CD14-positive monocyte (primary cell): ENCODE results near the gene HUNK. TPM values are rescaled to one million over a fixed set of nuclear protein-coding genes. Genes with fewer than 3 reads are reported as not detected.

Experiments
- DNase-seq, 3 donors: peaks; one replicate each; pipeline ENCODE4 v3.0.0-alpha.2; 2011 to 2022
- H2AFZ ChIP-seq: 2 replicates; pipeline ENCODE4 v1.6.0; 2012; ENCODE audit warnings: mild to moderate bottlenecking, low read depth, low read length, inconsistent platforms; ENCODE audit not compliant: insufficient read depth, poor library complexity, severe bottlenecking
- H3K27ac ChIP-seq, 2 donors: 1 replicate in 1 of 2; 2 replicates in 1 of 2; pipeline ENCODE4 v1.5.1; 2012 to 2013; ENCODE audit warnings: low read length in 2 of 2, control low read depth in 1 of 2, inconsistent platforms in 1 of 2, low read depth in 1 of 2, mild to moderate bottlenecking in 1 of 2
- H3K27me3 ChIP-seq, 2 donors: one replicate each; pipeline versions ENCODE4 v1.6.0 to v1.6.1; 2011 to 2013; ENCODE audit warnings: low read length in 2 of 2; ENCODE audit not compliant: control insufficient read depth in 2 of 2, insufficient read depth in 2 of 2
- H3K36me3 ChIP-seq, 2 donors: replicated peaks in 1 of 2; 1 replicate in 1 of 2; 2 replicates in 1 of 2; pipeline versions ENCODE4 v1.5.1 to v1.6.1; 2012 to 2013; ENCODE audit warnings: low read length in 2 of 2, control low read depth in 1 of 2, inconsistent platforms in 1 of 2, mild to moderate bottlenecking in 1 of 2; ENCODE audit not compliant: insufficient read depth in 2 of 2, control insufficient read depth in 1 of 2
- H3K4me1 ChIP-seq, 2 donors: 1 replicate in 1 of 2; 2 replicates in 1 of 2; pipeline versions ENCODE4 v1.5.1 to v1.6.1; 2012 to 2013; ENCODE audit warnings: low read length in 2 of 2, control low read depth in 1 of 2, inconsistent platforms in 1 of 2, mild to moderate bottlenecking in 1 of 2, moderate library complexity in 1 of 2; ENCODE audit not compliant: insufficient read depth in 2 of 2, control insufficient read depth in 1 of 2
- H3K4me2 ChIP-seq: replicated peaks from 2 replicates; pipeline ENCODE3; 2012; ENCODE audit warnings: low read length, moderate library complexity, mild to moderate bottlenecking; ENCODE audit not compliant: poor library complexity, severe bottlenecking; ENCODE audit errors: extremely low read depth
- H3K4me3 ChIP-seq, 3 experiments: fragments of 200-600 bp in 1 of 3; sonication (generic) in 1 of 3; replicated peaks in 1 of 3; 1 replicate in 2 of 3; 2 replicates in 1 of 3; pipeline ENCODE4 v1.5.1; 2011 to 2013; ENCODE audit warnings: low read length in 3 of 3, mild to moderate bottlenecking in 3 of 3, control low read depth in 2 of 3, low read depth in 2 of 3, inconsistent platforms in 1 of 3, moderate library complexity in 1 of 3
- H3K79me2 ChIP-seq: 2 replicates; pipeline ENCODE4 v1.6.0; 2012; ENCODE audit warnings: mild to moderate bottlenecking, control low read depth, inconsistent platforms, low read length, moderate library complexity; ENCODE audit not compliant: insufficient read depth
- H3K9ac ChIP-seq: 2 replicates; pipeline ENCODE4 v1.6.0; 2017; ENCODE audit warnings: low read length, mild to moderate bottlenecking; ENCODE audit not compliant: insufficient read depth, poor library complexity, severe bottlenecking
- H3K9me3 ChIP-seq, 2 donors: replicated peaks in 1 of 2; 1 replicate in 1 of 2; 2 replicates in 1 of 2; pipeline versions ENCODE4 v1.5.1 to v1.6.1; 2012 to 2013; ENCODE audit warnings: low read length in 2 of 2, control low read depth in 1 of 2; ENCODE audit not compliant: control insufficient read depth in 1 of 2, insufficient read depth in 1 of 2
- H4K20me1 ChIP-seq: 2 replicates; pipeline ENCODE4 v1.6.0; 2012; ENCODE audit warnings: mild to moderate bottlenecking, low read length, control low read depth, moderate library complexity; ENCODE audit not compliant: insufficient read depth
- H3K27ac Mint-ChIP-seq, 7 donors: one replicate each; pipeline ENCODE4 v1.8.0; 2020; ENCODE audit warnings: mild to moderate bottlenecking in 7 of 7, mixed read lengths in 7 of 7, moderate library complexity in 6 of 7, inconsistent platforms in 2 of 7
- H3K27me3 Mint-ChIP-seq, 3 donors: one replicate each; pipeline ENCODE4 v1.8.0; 2021 to 2022; ENCODE audit warnings: low read depth in 3 of 3, mild to moderate bottlenecking in 3 of 3, mixed read lengths in 3 of 3, moderate library complexity in 3 of 3, inconsistent platforms in 1 of 3
- H3K36me3 Mint-ChIP-seq, 2 donors: one replicate each; pipeline ENCODE4 v1.8.0; 2020; ENCODE audit warnings: mixed read lengths in 2 of 2, inconsistent platforms in 1 of 2, mild to moderate bottlenecking in 1 of 2
- H3K4me1 Mint-ChIP-seq: one replicate; pipeline ENCODE4 v1.8.0; 2020; ENCODE audit warnings: mild to moderate bottlenecking, mixed read lengths
- H3K4me3 Mint-ChIP-seq, 2 donors: one replicate each; pipeline ENCODE4 v1.8.0; 2020; ENCODE audit warnings: mild to moderate bottlenecking in 2 of 2, mixed read lengths in 2 of 2, moderate library complexity in 1 of 2
- H3K9me3 Mint-ChIP-seq, 7 donors: one replicate each; pipeline ENCODE4 v1.8.0; 2020 to 2022; ENCODE audit warnings: mixed read lengths in 7 of 7, mild to moderate bottlenecking in 6 of 7, moderate library complexity in 6 of 7, inconsistent platforms in 2 of 7
- CTCF ChIP-seq: fragments of 200-600 bp; IDR thresholded peaks from one replicate; pipeline ENCODE4 v1.8.0; 2022; ENCODE audit warnings: antibody characterized with exemption, mild to moderate bottlenecking
- WGBS: methylation state at CpG from one replicate; pipeline ENCODE4 v1.1.5; 2013; ENCODE audit warnings: missing lambda C conversion rate; ENCODE audit not compliant: insufficient coverage; 5-methylcytosine and 5-hydroxymethylcytosine counted together
- intact Hi-C, 2 donors: fragments of 100-400 bp; cut with micrococcal nuclease; formaldehyde crosslinking; loops; one replicate each; pipeline versions ENCODE4 v1.15.0 to v1.15.1; 2023
- polyA plus RNA-seq, 3 donors: library from polyadenylated mRNA; depleted of rRNA in 1 of 3; unstranded in 2 of 3; stranded (reverse) in 1 of 3; fragments of 300-500 nt in 2 of 3; fragments of >200 nt in 1 of 3; fragmentation: Illumina TruSeq in 2 of 3; gene quantifications; 1 replicate in 2 of 3; 2 replicates in 1 of 3; pipeline ENCODE4 v1.2.3, GENCODE V29; 2012 to 2021

Gene HUNK
- polyA plus RNA-seq, 3 donors, result not detected

GRCh38 chr21:31882711-31883110 is 9.9 kb downstream of the HUNK start:
- intact Hi-C loops, result no loop called here
- Mint-ChIP-seq H3K36me3 (no peaks in the 10 kb centered on the region), H3K27me3 (peaks cover 4 to 26% (median 10%) of the 10 kb centered on the region in 3 donors), H3K27ac (no peak overlapping the region), H3K4me1 (no peaks in the 10 kb centered on the region), H3K4me3 (no peak overlapping the region), H3K9me3 (peaks cover 0 to 19% (median 5%) of the 10 kb centered on the region in 7 donors)
- Histone ChIP-seq H3K79me2 (no peaks in the 10 kb centered on the region), H3K27me3 (no peaks in the 10 kb centered on the region), H2AFZ (no peak overlapping the region), H4K20me1 (no peaks in the 10 kb centered on the region), H3K36me3 (no peaks in the 10 kb centered on the region), H3K4me3 (no peak overlapping the region), H3K27ac (no peak overlapping the region), H3K9ac (no peak overlapping the region), H3K9me3 (no peaks in the 10 kb centered on the region), H3K4me2 (no peak overlapping the region), H3K4me1 (no peaks in the 10 kb centered on the region)
- DNase-seq, result no peak
- TF ChIP-seq CTCF, result no peak

- TF ChIP-seq CTCF, result no peak
- intact Hi-C loops, result no loop called here
- H3K27ac ChIP-seq, result no peak overlapping the region
- no peaks in the 10 kb centered on the region for H3K36me3 Mint-ChIP-seq
- peaks cover 0 to 21% (median 5%) of the 10 kb centered on the region in 7 donors for H3K9me3 Mint-ChIP-seq
- no peaks in the 10 kb centered on the region for H3K4me1 ChIP-seq
- H3K36me3 ChIP-seq, result no peaks in the 10 kb centered on the region
- no peak overlapping the region for H3K9ac ChIP-seq
- H3K27me3 Mint-ChIP-seq, result peaks cover 7 to 16% (median 9%) of the 10 kb centered on the region in 3 donors
- WGBS, result 99% methylated on average over 10 of the region's 11 CpGs
- H3K4me1 Mint-ChIP-seq, result peaks cover 3% of the 10 kb centered on the region
- no peak overlapping the region for H3K4me3 Mint-ChIP-seq
- H3K4me2 ChIP-seq, result no peak overlapping the region
- H3K4me3 ChIP-seq, result no peak overlapping the region
- H3K27me3 ChIP-seq, result no peaks in the 10 kb centered on the region
- no peaks in the 10 kb centered on the region for H3K9me3 ChIP-seq
- no peaks in the 10 kb centered on the region for H4K20me1 ChIP-seq
- H3K27ac Mint-ChIP-seq, result no peak overlapping the region
- no peaks in the 10 kb centered on the region for H3K79me2 ChIP-seq
- DNase-seq, result no peak
- H2AFZ ChIP-seq, result no peak overlapping the region
Measured at GRCh38 chr21:31885146-31885545, 12.3 kb downstream of the HUNK start.
